OCI-LY7 (cell line): Measurements from ENCODE around the gene CDCA8. TPM values are rescaled to one million over a fixed set of nuclear protein-coding genes. Genes with fewer than 3 reads are reported as not detected.

Experiments used
- BruUV-seq: library from RNA; stranded (reverse); fragments of 400-500 nt; replicated peaks from 2 replicates; lab custom pipeline; 2021; lab: Mats Ljungman, UMichigan
- CTCF ChIA-PET: fragments of 300-600 bp; sonication (Branson Sonifier 250); formaldehyde crosslinking; loops from one replicate; lab custom pipeline; 2022; ENCODE audit warnings: antibody characterized with exemption; ENCODE audit not compliant: unreplicated experiment; lab: Charles Lee
- POLR2A ChIA-PET: fragments of 300-600 bp; sonication (Branson Sonifier 250); formaldehyde crosslinking; loops from one replicate; lab custom pipeline; 2022; ENCODE audit warnings: antibody characterized with exemption; lab: Charles Lee
- DNase-seq: peaks from one replicate; pipeline ENCODE4 v3.0.0-alpha.2; 2015; ENCODE audit warnings: low spot score
- H2AFZ ChIP-seq: fragments of 200-600 bp; sonication (generic), shearing (Covaris generic); 2 replicates; pipeline ENCODE4 v1.6.1; 2014; ENCODE audit warnings: mild to moderate bottlenecking, antibody characterized with exemption, low read length, moderate library complexity
- H3K27ac ChIP-seq: fragments of 200-600 bp; sonication (generic); 2 replicates; pipeline ENCODE4 v1.5.1; 2014; ENCODE audit warnings: mixed run types, low read depth, mild to moderate bottlenecking, moderate library complexity, low read length, inconsistent platforms; ENCODE audit not compliant: poor library complexity, severe bottlenecking
- H3K36me3 ChIP-seq: fragments of 200-600 bp; sonication (generic); 2 replicates; pipeline ENCODE4 v1.6.1; 2014; ENCODE audit warnings: mild to moderate bottlenecking, antibody characterized with exemption, low read length, moderate library complexity, mixed read lengths; ENCODE audit not compliant: insufficient read depth
- H3K4me1 ChIP-seq: fragments of 200-600 bp; sonication (generic); 2 replicates; pipeline ENCODE4 v1.5.1; 2014; ENCODE audit warnings: mild to moderate bottlenecking, low read length; ENCODE audit not compliant: insufficient read depth, poor library complexity, severe bottlenecking
- H3K4me2 ChIP-seq: fragments of 200-600 bp; sonication (generic); 2 replicates; pipeline ENCODE4 v1.6.1; 2014; ENCODE audit warnings: mild to moderate bottlenecking, low read length
- H3K4me3 ChIP-seq: fragments of 200-600 bp; sonication (generic); 2 replicates; pipeline ENCODE4 v1.5.1; 2014; ENCODE audit warnings: mild to moderate bottlenecking, low read depth, low read length; ENCODE audit not compliant: poor library complexity, severe bottlenecking
- H3K79me2 ChIP-seq: fragments of 200-600 bp; sonication (generic); 2 replicates; pipeline ENCODE4 v1.6.1; 2016; ENCODE audit warnings: low read depth, mild to moderate bottlenecking, low read length, moderate library complexity, mixed read lengths; ENCODE audit not compliant: insufficient read depth
- H3K9me2 ChIP-seq: fragments of 200-600 bp; sonication (generic); 2 replicates; pipeline ENCODE4 v1.6.1; 2016; ENCODE audit warnings: mild to moderate bottlenecking, low read length, mixed read lengths; ENCODE audit not compliant: insufficient read depth
- H3K9me3 ChIP-seq: fragments of 200-600 bp; sonication (generic); 2 replicates; pipeline ENCODE4 v1.6.1; 2014; ENCODE audit warnings: mild to moderate bottlenecking, mixed run types, low read length, mixed read lengths
- H4K20me1 ChIP-seq: fragments of 200-600 bp; sonication (generic); 2 replicates; pipeline ENCODE4 v1.6.1; 2014; ENCODE audit warnings: mild to moderate bottlenecking, antibody characterized with exemption, low read length, moderate library complexity, mixed read lengths; ENCODE audit not compliant: insufficient read depth
- EZH2phosphoT487 ChIP-seq: fragments of 200-600 bp; sonication (generic); IDR thresholded peaks from 2 replicates; pipeline ENCODE4 v1.6.1; 2018; ENCODE audit warnings: low read depth, borderline replicate concordance, mild to moderate bottlenecking, mixed run types, antibody characterized with exemption, low read length, moderate library complexity, mixed read lengths
- intact Hi-C: fragments of 100-400 bp; cut with micrococcal nuclease; formaldehyde crosslinking; loops from one replicate; pipeline ENCODE4 v1.10.0; 2022; ENCODE audit not compliant: unreplicated experiment
- total RNA-seq, 2 experiments: library from RNA; depleted of rRNA in 1 of 2; stranded (reverse); fragments of >200 nt in 1 of 2; shearing (Covaris generic) in 1 of 2; gene quantifications; 2 replicates each; pipeline ENCODE4 v1.2.3, GENCODE V29; 2014 to 2022
- TF ChIP-seq, protein P1 (sequence below): fragments of 200-600 bp; sonication (generic); conservative IDR thresholded peaks from 2 replicates; pipeline ENCODE4 v1.5.1; 2014; ENCODE audit warnings: mild to moderate bottlenecking, antibody characterized with exemption, low read length, moderate library complexity, mixed read lengths

Gene CDCA8
- total RNA-seq, 2 experiments from 2014 or later: 60.0 to 111 TPM

GRCh38 chr1:37714689-37715088 is 22.4 kb downstream of the CDCA8 start:
- POLR2A ChIA-PET: no interaction called here
- H3K79me2 ChIP-seq: no peaks in the 10 kb centered on the region

DNA sequence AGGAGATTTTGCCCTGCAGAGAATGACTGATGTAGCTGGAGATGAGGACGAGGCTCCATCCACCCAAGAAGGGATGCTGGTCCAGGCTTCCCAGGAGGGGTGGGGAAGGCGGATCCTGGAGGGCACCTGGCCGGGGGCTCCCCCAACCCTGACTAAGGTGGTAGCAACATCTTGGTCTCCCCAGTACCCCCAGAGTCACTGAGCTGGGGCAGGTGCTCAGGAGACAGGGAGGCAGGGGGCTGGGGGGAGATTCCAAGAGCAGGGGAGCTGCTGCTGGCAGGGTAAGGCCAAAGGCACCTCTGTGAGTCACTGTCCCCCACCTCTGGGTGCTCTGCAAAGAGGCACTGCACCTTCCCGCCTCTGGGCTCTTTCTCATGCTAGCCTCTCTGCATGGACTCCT is 24.0 kb downstream of the CDCA8 start:
- ChIA-PET POLR2A (no interaction called here), CTCF (no interaction called here)
- no peaks in the 10 kb centered on the region for H3K9me2 ChIP-seq
- no peak for TF ChIP-seq EZH2phosphoT487
- TF ChIP-seq, protein P1, sequence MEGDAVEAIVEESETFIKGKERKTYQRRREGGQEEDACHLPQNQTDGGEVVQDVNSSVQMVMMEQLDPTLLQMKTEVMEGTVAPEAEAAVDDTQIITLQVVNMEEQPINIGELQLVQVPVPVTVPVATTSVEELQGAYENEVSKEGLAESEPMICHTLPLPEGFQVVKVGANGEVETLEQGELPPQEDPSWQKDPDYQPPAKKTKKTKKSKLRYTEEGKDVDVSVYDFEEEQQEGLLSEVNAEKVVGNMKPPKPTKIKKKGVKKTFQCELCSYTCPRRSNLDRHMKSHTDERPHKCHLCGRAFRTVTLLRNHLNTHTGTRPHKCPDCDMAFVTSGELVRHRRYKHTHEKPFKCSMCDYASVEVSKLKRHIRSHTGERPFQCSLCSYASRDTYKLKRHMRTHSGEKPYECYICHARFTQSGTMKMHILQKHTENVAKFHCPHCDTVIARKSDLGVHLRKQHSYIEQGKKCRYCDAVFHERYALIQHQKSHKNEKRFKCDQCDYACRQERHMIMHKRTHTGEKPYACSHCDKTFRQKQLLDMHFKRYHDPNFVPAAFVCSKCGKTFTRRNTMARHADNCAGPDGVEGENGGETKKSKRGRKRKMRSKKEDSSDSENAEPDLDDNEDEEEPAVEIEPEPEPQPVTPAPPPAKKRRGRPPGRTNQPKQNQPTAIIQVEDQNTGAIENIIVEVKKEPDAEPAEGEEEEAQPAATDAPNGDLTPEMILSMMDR: no peak
- no peaks in the 10 kb centered on the region for H3K4me1 ChIP-seq
- no peaks in the 10 kb centered on the region for H3K79me2 ChIP-seq
- BruUV-seq: no TSS peak
- no peak overlapping the region for H2AFZ ChIP-seq
- H3K9me3 ChIP-seq: no peaks in the 10 kb centered on the region
- H4K20me1 ChIP-seq: no peaks in the 10 kb centered on the region
- DNase-seq: no peak
- peaks cover 9% of the 10 kb centered on the region for H3K36me3 ChIP-seq
- no peak overlapping the region for H3K4me3 ChIP-seq
- intact Hi-C loops: no loop called here
- no peak overlapping the region for H3K27ac ChIP-seq
- no peak overlapping the region for H3K4me2 ChIP-seq

More at GRCh38 chr1:37714689-37715088, 22.4 kb downstream of the CDCA8 start:
- Histone ChIP-seq H3K27ac (no peak overlapping the region), H3K36me3 (peaks cover 25% of the 10 kb centered on the region), H2AFZ (no peak overlapping the region), H3K4me1 (no peaks in the 10 kb centered on the region), H3K4me2 (no peak overlapping the region), H3K4me3 (no peak overlapping the region), H4K20me1 (no peaks in the 10 kb centered on the region), H3K9me2 (no peaks in the 10 kb centered on the region), H3K9me3 (no peaks in the 10 kb centered on the region)
- BruUV-seq: no TSS peak
- no peak for DNase-seq
- no peak for TF ChIP-seq EZH2phosphoT487
- TF ChIP-seq, protein P1: no peak
- intact Hi-C loops: no loop called here
- CTCF ChIA-PET: no interaction called here

DNA sequence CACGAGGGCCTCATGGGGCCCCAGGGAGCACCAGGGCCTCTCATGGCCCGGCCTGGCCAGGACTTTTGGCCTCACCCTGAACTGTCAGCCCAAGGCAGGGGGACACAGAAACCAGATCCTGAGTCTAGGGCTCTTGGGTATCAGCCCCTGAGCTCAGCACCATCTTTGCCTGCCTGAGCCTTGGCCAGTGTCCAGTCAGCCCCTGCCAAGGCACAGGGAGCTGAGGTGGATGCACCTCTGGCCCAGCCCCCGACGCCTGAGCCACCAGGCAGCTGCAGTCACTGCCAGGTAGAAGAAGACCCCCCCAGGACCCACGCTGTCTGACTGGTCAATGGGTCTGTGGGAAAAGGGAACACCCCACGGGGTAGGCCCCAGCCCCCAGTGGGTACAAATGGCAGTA is 25.3 kb downstream of the CDCA8 start:
- Histone ChIP-seq H4K20me1 (no peaks in the 10 kb centered on the region), H2AFZ (no peak overlapping the region), H3K4me1 (no peaks in the 10 kb centered on the region), H3K27ac (no peak overlapping the region), H3K4me3 (no peak overlapping the region), H3K36me3 (no peaks in the 10 kb centered on the region), H3K9me2 (no peaks in the 10 kb centered on the region), H3K9me3 (no peaks in the 10 kb centered on the region), H3K79me2 (no peaks in the 10 kb centered on the region), H3K4me2 (no peak overlapping the region)
- intact Hi-C loops: no loop called here
- CTCF ChIA-PET: no interaction called here
- POLR2A ChIA-PET: interaction anchor here (0.8 kb wide), 1 partner anchor 380 kb away, joined by 3 read pairs; no protein-coding TSS in a partner anchor
- no TSS peak for BruUV-seq
- TF ChIP-seq EZH2phosphoT487: no peak
- TF ChIP-seq, protein P1: no peak
- DNase-seq: no peak
